Retinal pigment epithelial cell (primary cell): ENCODE measurements around the gene CD2.
"Not testable (repeated sequence)": the region's sequence is repeated elsewhere in the genome, so short reads cannot be mapped to it uniquely, and the experiment has no call there.

ENCODE experiments used
- DNase-seq: peaks from one replicate; pipeline ENCODE4 v3.0.0-alpha.2; 2010; ENCODE audit warnings: low read depth
- H3K4me3 ChIP-seq: 2 replicates; pipeline ENCODE4 v1.5.1; 2011; ENCODE audit warnings: mild to moderate bottlenecking, low read length, control low read depth, moderate library complexity
- CTCF ChIP-seq: conservative IDR thresholded peaks from 2 replicates; pipeline ENCODE4 v1.5.1; 2011; ENCODE audit warnings: low read depth, low read length, control low read depth, inconsistent platforms

CD2 gene

GRCh38 chr1:116751146-116751545 lies 3.1 kb upstream of the CD2 start:
- no peak for TF ChIP-seq CTCF
- no peak overlapping the region for H3K4me3 ChIP-seq
- DNase-seq = no peak

- no peak for TF ChIP-seq CTCF
- no peak for DNase-seq
- H3K4me3 ChIP-seq = no peak overlapping the region
These were observed 2.6 kb upstream of the CD2 start for GRCh38 chr1:116751621-116752020.

- DNase-seq = no peak
- no peak overlapping the region for H3K4me3 ChIP-seq
- no peak for TF ChIP-seq CTCF
These were observed 918 bp upstream of the CD2 start for GRCh38 chr1:116753312-116753711.

- H3K4me3 ChIP-seq = no peak overlapping the region
- TF ChIP-seq CTCF = no peak
- DNase-seq = no peak
These were observed 836 bp downstream of the CD2 start for GRCh38 chr1:116755066-116755465.

- H3K4me3 ChIP-seq = no peak overlapping the region
- no peak for TF ChIP-seq CTCF
These were observed 1.5 kb downstream of the CD2 start for GRCh38 chr1:116755681-116756080.

GRCh38 chr1:116756092-116756491 lies 1.9 kb downstream of the CD2 start:
- not testable (repeated sequence) for DNase-seq, H3K4me3 ChIP-seq

More at GRCh38 chr1:116755681-116756080, 1.5 kb downstream of the CD2 start:
- DNase-seq = no peak

- not testable (repeated sequence) for H3K4me3 ChIP-seq, DNase-seq
These were observed 4.2 kb downstream of the CD2 start for GRCh38 chr1:116758456-116758815.

- no peak for TF ChIP-seq CTCF
- DNase-seq = no peak
- no peak overlapping the region for H3K4me3 ChIP-seq
These were observed 5.4 kb downstream of the CD2 start for GRCh38 chr1:116759636-116760035.

- no peak for DNase-seq
- no peak for TF ChIP-seq CTCF
- H3K4me3 ChIP-seq = no peak overlapping the region
These were observed 6.3 kb downstream of the CD2 start for GRCh38 chr1:116760487-116760886.
